Activated T-cell treated with anti-CD3 and anti-CD28 coated beads, Interleukin-2, amount 50 U/mL, for 4 hours (primary cell): ENCODE measurements around the gene RGS10. TPM values are rescaled to one million over a fixed set of nuclear protein-coding genes. Genes with fewer than 3 reads are reported as not detected.

Source experiments
- ATAC-seq, 2 donors: fragments of 200-7000 bp; cut with Tn5 transposase; one replicate each; pipeline ENCODE4 v1.10.0; 2021
- DNase-seq: peaks from one replicate; pipeline ENCODE4 v3.0.0-alpha.2; 2020
- H3K27me3 Mint-ChIP-seq: one replicate; pipeline ENCODE4 v1.8.0; 2021; ENCODE audit warnings: low read depth, mixed read lengths
- H3K36me3 Mint-ChIP-seq: one replicate; pipeline ENCODE4 v1.8.0; 2022; ENCODE audit warnings: mixed read lengths; ENCODE audit not compliant: insufficient read depth
- H3K4me1 Mint-ChIP-seq: one replicate; pipeline ENCODE4 v1.8.0; 2021; ENCODE audit warnings: low read depth, mixed read lengths
- H3K4me3 Mint-ChIP-seq: one replicate; pipeline ENCODE4 v1.8.0; 2021; ENCODE audit warnings: mild to moderate bottlenecking, moderate library complexity, mixed read lengths
- H3K9me3 Mint-ChIP-seq: one replicate; pipeline ENCODE4 v1.8.0; 2021; ENCODE audit warnings: mixed read lengths
- total RNA-seq, 3 donors: library from RNA; stranded (reverse); gene quantifications; one replicate each; pipeline ENCODE4 v1.2.1, GENCODE V29; 2021

Gene RGS10
- total RNA-seq, 3 donors from 2014 or later: 116 to 163 (median 137) TPM

DNA sequence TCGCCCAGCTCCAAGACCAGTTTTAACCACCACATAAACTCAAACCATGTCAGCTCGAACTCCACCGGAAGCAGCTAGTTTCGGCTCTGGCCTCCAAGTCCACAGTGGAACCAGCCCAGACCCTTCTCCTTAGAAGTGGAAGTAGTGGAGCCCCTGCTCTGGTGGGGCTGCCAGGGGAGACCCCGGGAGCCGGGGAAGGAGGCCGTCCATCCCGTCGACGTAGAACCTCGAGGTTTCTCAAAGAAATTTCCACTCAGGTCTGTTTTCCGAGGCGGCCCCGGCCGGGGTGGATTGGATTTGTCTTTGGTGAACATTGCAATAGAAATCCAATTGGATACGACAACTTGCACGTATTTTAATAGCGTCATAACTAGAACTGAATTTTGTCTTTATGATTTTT lies 87.5 kb downstream of the RGS10 start:
- H3K36me3 Mint-ChIP-seq: peaks cover 8% of the 10 kb centered on the region
- no peaks in the 10 kb centered on the region for H3K4me1 Mint-ChIP-seq
- no peaks in the 10 kb centered on the region for H3K9me3 Mint-ChIP-seq
- no peak for DNase-seq
- no peak overlapping the region for H3K4me3 Mint-ChIP-seq
- no peaks in the 10 kb centered on the region for H3K27me3 Mint-ChIP-seq
- no peak for ATAC-seq

- no peak for DNase-seq
- ATAC-seq: no peak
- Mint-ChIP-seq H3K4me3 (no peak overlapping the region), H3K36me3 (peaks cover 10% of the 10 kb centered on the region), H3K4me1 (no peaks in the 10 kb centered on the region), H3K27me3 (no peaks in the 10 kb centered on the region), H3K9me3 (no peaks in the 10 kb centered on the region)
These were observed 88.2 kb downstream of the RGS10 start for GRCh38 chr10:119454316-119454715.

DNA sequence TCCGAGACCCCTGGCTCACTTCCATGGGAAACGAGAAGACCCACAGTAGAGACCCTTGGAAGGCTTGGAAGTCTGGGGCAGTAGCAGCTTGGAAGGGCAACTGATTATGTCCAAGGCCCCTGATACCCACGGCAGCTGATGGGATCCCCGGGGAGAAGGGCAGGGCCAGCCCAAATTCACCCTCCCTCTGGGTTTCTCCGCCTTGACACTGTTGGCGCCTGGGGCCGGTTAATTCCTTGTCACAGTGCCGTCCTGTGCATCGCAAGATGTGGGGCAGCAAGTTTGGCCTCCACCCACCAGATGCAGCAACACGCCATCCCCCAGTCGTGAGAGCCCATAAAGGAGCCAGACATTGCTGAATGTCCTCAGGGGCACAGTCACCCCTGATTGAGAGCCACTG lies 89.2 kb downstream of the RGS10 start:
- Mint-ChIP-seq H3K27me3 (no peaks in the 10 kb centered on the region), H3K4me3 (no peak overlapping the region), H3K9me3 (no peaks in the 10 kb centered on the region), H3K36me3 (peaks cover 10% of the 10 kb centered on the region), H3K4me1 (no peaks in the 10 kb centered on the region)
- ATAC-seq (no peak), DNase-seq (no peak)

GRCh38 chr10:119452396-119452795 lies 90.1 kb downstream of the RGS10 start:
- H3K9me3 Mint-ChIP-seq: no peaks in the 10 kb centered on the region
- ATAC-seq: no peak
- H3K4me3 Mint-ChIP-seq: no peak overlapping the region
- peaks cover 10% of the 10 kb centered on the region for H3K36me3 Mint-ChIP-seq
- no peak for DNase-seq
- no peaks in the 10 kb centered on the region for H3K4me1 Mint-ChIP-seq
- H3K27me3 Mint-ChIP-seq: no peaks in the 10 kb centered on the region

DNA sequence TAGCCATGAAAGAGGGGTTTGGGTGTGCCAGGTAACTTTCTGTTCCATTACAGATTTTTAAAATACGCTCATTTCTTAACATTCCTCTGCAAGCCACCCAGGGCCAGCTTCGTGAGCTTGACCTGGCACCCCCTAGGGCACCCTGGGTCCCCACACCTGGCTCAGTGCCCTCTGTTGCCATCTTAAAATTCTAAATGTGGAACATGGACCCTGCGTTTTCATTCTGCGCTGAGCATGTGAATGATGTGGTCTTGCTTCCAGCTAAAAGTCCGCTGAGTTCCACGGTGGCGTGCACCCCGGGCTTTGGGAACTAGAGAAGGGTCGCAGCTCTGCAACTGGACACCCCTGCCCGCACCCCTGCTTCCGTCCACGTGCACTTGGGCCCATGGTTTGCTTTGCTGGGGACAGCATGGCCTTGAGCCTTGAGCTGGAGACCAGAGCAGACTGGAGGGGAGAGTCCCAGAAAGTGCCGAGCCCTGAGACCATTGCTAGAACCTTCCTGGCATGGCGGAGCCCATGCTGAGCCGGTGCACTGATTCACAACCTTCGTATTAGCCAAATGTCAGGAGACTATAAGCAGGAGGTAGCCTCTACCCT lies 91.1 kb downstream of the RGS10 start:
- Mint-ChIP-seq H3K4me3 (no peak overlapping the region), H3K9me3 (no peaks in the 10 kb centered on the region), H3K27me3 (no peaks in the 10 kb centered on the region), H3K4me1 (no peaks in the 10 kb centered on the region), H3K36me3 (peaks cover 10% of the 10 kb centered on the region)
- DNase-seq (no peak), ATAC-seq (no peak)

- H3K36me3 Mint-ChIP-seq: peaks cover 10% of the 10 kb centered on the region
- no peaks in the 10 kb centered on the region for H3K9me3 Mint-ChIP-seq
- ATAC-seq (no peak), DNase-seq (no peak)
- H3K27me3 Mint-ChIP-seq: no peaks in the 10 kb centered on the region
- no peak overlapping the region for H3K4me3 Mint-ChIP-seq
- H3K4me1 Mint-ChIP-seq: no peaks in the 10 kb centered on the region
These were observed 91.8 kb downstream of the RGS10 start for GRCh38 chr10:119450606-119451299.

Other genes starting within 250 kb of the RGS10 start
- 100 to 1,000 TPM; 177 TPM for gene TIAL1, start 54.2 kb upstream of the RGS10 start, total RNA-seq
- 10 to 100 TPM; 14.7 to 21.6 (median 15.8) TPM for gene BAG3, start 108.7 kb upstream of the RGS10 start, total RNA-seq
- 10 to 100 TPM; 18.1 to 23.6 (median 21.1) TPM for gene INPP5F, start 183.3 kb upstream of the RGS10 start, total RNA-seq